Vagina (tissue), 2 donors: ENCODE data around the gene HM13.

Experiments
- POLR2AphosphoS5 ChIP-seq, 2 donors: sonication (generic); formaldehyde crosslinking; IDR thresholded peaks; one replicate each; pipeline ENCODE4 v1.9.0; 2017; ENCODE audit warnings: antibody characterized with exemption in 2 of 2, mild to moderate bottlenecking in 2 of 2, low read depth in 1 of 2; ENCODE audit not compliant: insufficient read depth in 1 of 2
- TF ChIP-seq, protein P1 (sequence below), 3 experiments: fragments of 450-650 bp in 2 of 3; fragments of 200-600 bp in 1 of 3; sonication (generic) in 1 of 3; IDR thresholded peaks; one replicate each; pipeline ENCODE4 v1.5.1; 2017 to 2019; ENCODE audit warnings: antibody characterized with exemption in 3 of 3, mild to moderate bottlenecking in 2 of 3, moderate library complexity in 2 of 3

- TF ChIP-seq, protein P1, sequence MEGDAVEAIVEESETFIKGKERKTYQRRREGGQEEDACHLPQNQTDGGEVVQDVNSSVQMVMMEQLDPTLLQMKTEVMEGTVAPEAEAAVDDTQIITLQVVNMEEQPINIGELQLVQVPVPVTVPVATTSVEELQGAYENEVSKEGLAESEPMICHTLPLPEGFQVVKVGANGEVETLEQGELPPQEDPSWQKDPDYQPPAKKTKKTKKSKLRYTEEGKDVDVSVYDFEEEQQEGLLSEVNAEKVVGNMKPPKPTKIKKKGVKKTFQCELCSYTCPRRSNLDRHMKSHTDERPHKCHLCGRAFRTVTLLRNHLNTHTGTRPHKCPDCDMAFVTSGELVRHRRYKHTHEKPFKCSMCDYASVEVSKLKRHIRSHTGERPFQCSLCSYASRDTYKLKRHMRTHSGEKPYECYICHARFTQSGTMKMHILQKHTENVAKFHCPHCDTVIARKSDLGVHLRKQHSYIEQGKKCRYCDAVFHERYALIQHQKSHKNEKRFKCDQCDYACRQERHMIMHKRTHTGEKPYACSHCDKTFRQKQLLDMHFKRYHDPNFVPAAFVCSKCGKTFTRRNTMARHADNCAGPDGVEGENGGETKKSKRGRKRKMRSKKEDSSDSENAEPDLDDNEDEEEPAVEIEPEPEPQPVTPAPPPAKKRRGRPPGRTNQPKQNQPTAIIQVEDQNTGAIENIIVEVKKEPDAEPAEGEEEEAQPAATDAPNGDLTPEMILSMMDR (IDR thresholded peaks at IDR 0.05), result no peak
- no peak for TF ChIP-seq POLR2AphosphoS5 (IDR thresholded peaks at IDR 0.05; ENCODE audit: insufficient read depth in 1 of 2, low read depth in 1 of 2)
Observed at GRCh38 chr20:31577194-31577593, 63.0 kb downstream of the HM13 start.
